T-helper 17 cell (primary cell): ENCODE results near the gene SLC46A3. TPM values are rescaled to one million over a fixed set of nuclear protein-coding genes. Genes with fewer than 3 reads are reported as not detected.
"Not testable (repeated sequence)": the region's sequence is repeated elsewhere in the genome, so short reads cannot be mapped to it uniquely, and the experiment has no call there.

ENCODE experiments used
- ATAC-seq: fragments of 150-1000 bp; cut with Tn5 transposase; 2 replicates; pipeline ENCODE4 v1.10.0; 2021; ENCODE audit warnings: mild to moderate bottlenecking, moderate library complexity
- DNase-seq, 3 donors: peaks; one replicate each; pipeline versions ENCODE4 v3.0.0 to v3.0.0-alpha.2; 2020 to 2021
- H3K9me3 ChIP-seq: one replicate; pipeline ENCODE4 v1.7.0; 2013; ENCODE audit warnings: low read length, mild to moderate bottlenecking; ENCODE audit not compliant: control insufficient read depth, poor library complexity, severe bottlenecking
- H3K27ac Mint-ChIP-seq: one replicate; pipeline ENCODE4 v1.8.0; 2022; ENCODE audit warnings: mild to moderate bottlenecking, moderate library complexity, mixed read lengths
- H3K27me3 Mint-ChIP-seq: one replicate; pipeline ENCODE4 v1.8.0; 2022; ENCODE audit warnings: mixed read lengths
- H3K36me3 Mint-ChIP-seq: one replicate; pipeline ENCODE4 v1.8.0; 2022; ENCODE audit warnings: low read depth, mixed read lengths
- H3K4me1 Mint-ChIP-seq: one replicate; pipeline ENCODE4 v1.8.0; 2022; ENCODE audit warnings: mild to moderate bottlenecking, mixed read lengths
- H3K4me3 Mint-ChIP-seq: one replicate; pipeline ENCODE4 v1.8.0; 2022; ENCODE audit warnings: mild to moderate bottlenecking, moderate library complexity, mixed read lengths
- total RNA-seq, 4 donors: library from RNA in 2 of 4; stranded (reverse) in 2 of 4; gene quantifications; one replicate each; pipeline ENCODE4 v1.2.3 and lab custom pipeline; 2022 to 2026

The SLC46A3 gene
- total RNA-seq, 2 donors from 2014 or later: 10.8 to 11.7 TPM

DNA sequence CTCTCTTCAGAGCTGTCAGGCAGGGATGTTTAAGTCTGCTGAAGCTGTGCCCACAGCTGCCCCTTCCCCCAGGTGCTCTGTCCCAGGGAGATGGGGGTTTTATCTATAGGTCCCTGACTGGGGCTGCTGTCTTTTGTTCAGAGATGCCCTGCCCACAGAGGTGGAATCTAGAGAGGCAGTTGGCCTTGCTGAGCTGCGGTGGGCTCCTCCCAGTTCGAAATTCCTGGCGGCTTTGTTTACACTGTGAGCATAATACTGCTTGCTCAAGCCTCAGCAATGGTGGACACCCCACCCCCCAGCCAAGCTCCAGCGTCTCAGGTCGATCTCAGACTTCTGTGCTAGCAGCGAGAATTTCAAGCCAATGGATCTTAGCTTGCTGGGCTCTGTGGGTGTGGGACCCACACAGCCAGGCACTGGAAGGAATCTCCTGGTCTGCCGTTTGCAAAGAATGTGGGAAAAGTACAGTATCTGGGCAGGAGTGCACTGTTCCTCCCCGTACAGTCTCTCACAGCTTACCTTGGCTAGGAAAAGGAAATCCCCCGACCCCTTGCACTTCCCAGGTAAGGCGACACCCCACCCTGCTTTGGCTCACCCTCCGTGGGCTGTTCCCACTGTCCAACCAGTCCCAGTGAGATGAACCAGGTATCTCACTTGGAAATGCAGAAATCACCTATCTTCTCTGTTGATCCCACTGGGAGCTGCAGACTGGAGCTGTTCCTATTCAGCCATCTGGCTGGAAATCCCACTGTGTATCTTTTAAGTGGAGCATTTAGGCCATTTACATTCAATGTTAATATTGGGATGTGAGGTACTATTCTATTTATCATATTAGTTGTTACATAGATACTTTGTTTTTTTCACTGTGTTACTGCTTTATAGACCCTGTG, 24.9 kb downstream of the SLC46A3 start:
- ATAC-seq, H3K9me3 ChIP-seq, H3K4me3 Mint-ChIP-seq, H3K36me3 Mint-ChIP-seq, H3K4me1 Mint-ChIP-seq, H3K27ac Mint-ChIP-seq, DNase-seq, H3K27me3 Mint-ChIP-seq: not testable (repeated sequence)

DNA sequence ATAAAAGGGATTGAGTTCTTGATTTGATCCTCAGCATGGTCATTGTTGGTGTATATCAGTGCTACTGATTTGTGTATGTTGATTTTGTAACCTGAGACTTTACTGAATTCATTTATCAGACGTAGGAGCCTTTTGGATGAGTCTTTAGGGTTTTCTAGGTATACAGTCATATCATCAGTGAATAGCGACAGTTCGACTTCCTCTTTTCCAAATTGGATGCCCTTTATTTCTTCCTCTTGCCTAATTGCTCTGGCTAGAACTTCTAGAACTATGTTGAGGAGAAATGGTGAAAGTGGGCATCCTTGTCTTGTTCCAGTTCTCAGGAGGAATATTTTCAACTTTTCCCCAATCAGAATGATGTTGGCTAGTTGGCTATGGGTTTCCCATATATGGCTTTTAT, 32.9 kb downstream of the SLC46A3 start:
- Mint-ChIP-seq H3K4me3 (no peak overlapping the region), H3K27me3 (no peaks in the 10 kb centered on the region), H3K4me1 (peaks cover 4% of the 10 kb centered on the region), H3K36me3 (no peaks in the 10 kb centered on the region), H3K27ac (no peak overlapping the region)
- DNase-seq (no peak), ATAC-seq (no peak)
- H3K9me3 ChIP-seq: no peaks in the 10 kb centered on the region

DNA sequence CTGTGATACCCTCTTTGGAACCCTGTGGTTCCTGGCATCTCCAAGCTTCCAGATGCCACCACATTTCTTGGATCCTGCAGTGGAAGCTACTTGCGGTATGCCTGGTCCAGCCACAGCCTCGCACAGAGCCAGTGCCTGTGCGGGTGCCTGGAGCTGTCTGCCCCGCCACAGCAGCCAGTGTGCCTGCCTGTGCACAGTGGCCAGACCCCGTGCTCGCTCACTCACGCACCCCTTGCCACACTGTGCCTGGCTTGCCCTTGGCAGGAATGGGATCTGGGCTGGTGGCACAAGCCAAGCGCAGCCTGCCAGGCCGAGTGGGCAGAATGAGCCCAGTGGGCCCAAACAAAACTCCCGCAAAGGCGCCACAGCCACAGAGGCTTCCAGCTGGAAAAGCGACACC, 33.7 kb downstream of the SLC46A3 start:
- H3K27ac Mint-ChIP-seq: no peak overlapping the region
- H3K9me3 ChIP-seq: no peaks in the 10 kb centered on the region
- H3K4me1 Mint-ChIP-seq: peaks cover 4% of the 10 kb centered on the region
- ATAC-seq: no peak
- no peak overlapping the region for H3K4me3 Mint-ChIP-seq
- no peaks in the 10 kb centered on the region for H3K36me3 Mint-ChIP-seq
- no peaks in the 10 kb centered on the region for H3K27me3 Mint-ChIP-seq
- DNase-seq: no peak

DNA sequence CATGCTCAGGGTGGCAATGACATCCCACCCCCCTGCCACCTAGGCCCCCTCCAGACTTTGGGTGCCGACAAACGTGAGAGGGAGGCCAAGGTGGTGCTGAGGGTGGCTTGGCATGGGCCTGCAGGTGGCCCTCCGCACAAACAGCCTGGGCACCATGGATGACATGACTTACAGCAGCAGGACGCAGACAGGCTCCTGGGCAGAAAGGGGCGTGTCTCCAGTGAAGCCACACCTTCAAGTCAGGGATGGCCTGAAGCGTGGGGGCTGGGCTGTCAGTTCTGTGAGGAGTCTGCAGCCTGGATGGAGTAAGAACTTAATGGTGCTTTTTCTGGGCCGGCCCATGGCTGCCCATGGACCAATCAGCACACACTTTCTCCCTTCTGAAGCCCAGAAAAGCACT, 34.5 kb downstream of the SLC46A3 start:
- no peak overlapping the region for H3K4me3 Mint-ChIP-seq
- no peak for ATAC-seq

DNA sequence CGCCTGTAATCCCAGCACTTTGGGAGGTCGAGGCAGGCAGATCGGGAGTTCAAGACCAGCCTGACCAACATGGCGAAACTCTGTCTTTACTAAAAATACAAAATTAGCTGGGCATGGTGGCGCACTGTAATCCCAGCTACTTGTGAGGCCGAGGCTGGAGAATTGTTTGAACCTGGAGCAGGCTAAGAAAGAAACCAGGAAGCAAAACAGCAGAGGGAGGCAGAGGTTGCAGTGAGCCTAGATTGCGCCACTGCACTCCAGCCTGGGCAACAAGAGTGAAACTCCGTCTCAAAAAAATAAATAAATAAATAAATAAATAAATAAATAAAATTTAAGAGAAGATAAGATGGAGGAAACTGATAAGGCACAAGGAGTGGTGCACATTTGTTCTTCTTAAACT, 35.6 kb downstream of the SLC46A3 start:
- H3K36me3 Mint-ChIP-seq, H3K27ac Mint-ChIP-seq, H3K4me3 Mint-ChIP-seq, ATAC-seq, H3K9me3 ChIP-seq, DNase-seq, H3K27me3 Mint-ChIP-seq, H3K4me1 Mint-ChIP-seq: not testable (repeated sequence)

More for the DNA sequence above, 34.5 kb downstream of the SLC46A3 start:
- DNase-seq: no peak
- H3K9me3 ChIP-seq: no peaks in the 10 kb centered on the region
- no peaks in the 10 kb centered on the region for H3K36me3 Mint-ChIP-seq
- no peaks in the 10 kb centered on the region for H3K27me3 Mint-ChIP-seq
- H3K4me1 Mint-ChIP-seq: peaks cover 4% of the 10 kb centered on the region
- no peak overlapping the region for H3K27ac Mint-ChIP-seq

DNA sequence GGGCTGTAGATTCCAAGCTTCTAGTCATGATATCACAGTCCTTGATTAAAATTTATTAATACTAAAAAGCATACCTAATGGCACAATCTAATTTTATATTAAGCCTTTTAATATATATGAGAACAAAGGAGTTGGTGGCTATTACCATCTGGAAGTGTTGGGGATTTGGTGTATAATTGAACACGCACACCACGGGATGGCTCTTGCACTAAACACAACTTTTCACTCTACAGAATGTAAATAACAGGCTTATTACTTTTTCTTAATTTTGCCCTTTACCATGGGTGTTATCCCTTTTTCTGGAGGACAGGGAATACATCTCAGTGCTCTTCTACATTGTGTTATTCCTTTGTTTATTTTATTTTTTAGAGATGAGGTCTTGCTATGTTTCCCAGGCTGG, 38.2 kb downstream of the SLC46A3 start:
- Mint-ChIP-seq H3K27ac (peak overlapping the region; percentile 21), H3K4me1 (peaks cover 6% of the 10 kb centered on the region), H3K36me3 (no peaks in the 10 kb centered on the region), H3K27me3 (no peaks in the 10 kb centered on the region), H3K4me3 (no peak overlapping the region)
- no peak for DNase-seq
- no peak for ATAC-seq
- no peaks in the 10 kb centered on the region for H3K9me3 ChIP-seq

DNA sequence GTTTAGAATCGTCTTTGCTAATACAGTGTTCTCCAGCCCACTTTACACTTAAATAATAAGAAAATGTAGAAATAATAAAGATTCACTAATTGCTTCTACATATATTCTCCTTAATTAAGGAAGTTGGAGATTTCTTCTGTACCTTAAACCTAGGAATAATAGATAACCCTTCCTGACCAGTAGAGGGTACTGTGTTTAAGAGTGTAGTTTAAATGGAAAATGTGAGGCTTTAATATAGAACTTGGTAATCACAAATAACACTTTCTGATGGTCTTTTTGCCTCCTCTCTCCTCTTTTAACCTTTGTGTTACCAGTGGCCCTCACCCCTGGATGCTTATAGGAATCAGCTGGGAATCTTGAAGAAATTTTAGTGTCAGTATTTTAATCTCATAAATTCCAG, 39.1 kb downstream of the SLC46A3 start:
- Mint-ChIP-seq H3K36me3 (no peaks in the 10 kb centered on the region), H3K4me1 (peaks cover 6% of the 10 kb centered on the region), H3K27me3 (no peaks in the 10 kb centered on the region), H3K27ac (peak overlapping the region; percentile 37), H3K4me3 (peak overlapping the region; percentile 31)
- no peak for DNase-seq
- no peak for ATAC-seq
- H3K9me3 ChIP-seq: no peaks in the 10 kb centered on the region

DNA sequence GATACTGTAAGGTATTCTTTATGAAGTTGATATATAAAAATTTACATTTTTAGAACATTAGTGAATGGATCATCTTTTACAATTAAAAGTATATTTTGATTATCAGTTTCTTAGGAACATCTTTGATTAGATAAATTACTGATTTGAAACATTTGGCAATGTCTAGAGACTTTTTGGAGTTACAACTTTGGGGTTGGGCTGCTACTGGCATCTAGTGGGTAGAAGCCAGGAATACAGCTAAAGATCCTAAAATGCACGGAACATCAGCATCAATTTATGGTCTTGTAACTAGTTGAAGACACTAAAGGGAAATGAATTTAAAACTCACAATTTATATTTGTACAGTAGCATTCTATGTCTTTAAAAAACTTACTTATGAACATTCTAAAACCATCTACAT, 40.0 kb downstream of the SLC46A3 start:
- Mint-ChIP-seq H3K4me1 (peaks cover 9% of the 10 kb centered on the region), H3K27ac (no peak overlapping the region), H3K4me3 (no peak overlapping the region), H3K27me3 (no peaks in the 10 kb centered on the region), H3K36me3 (peaks cover 2% of the 10 kb centered on the region)
- no peak for DNase-seq
- ATAC-seq: no peak
- no peaks in the 10 kb centered on the region for H3K9me3 ChIP-seq

DNA sequence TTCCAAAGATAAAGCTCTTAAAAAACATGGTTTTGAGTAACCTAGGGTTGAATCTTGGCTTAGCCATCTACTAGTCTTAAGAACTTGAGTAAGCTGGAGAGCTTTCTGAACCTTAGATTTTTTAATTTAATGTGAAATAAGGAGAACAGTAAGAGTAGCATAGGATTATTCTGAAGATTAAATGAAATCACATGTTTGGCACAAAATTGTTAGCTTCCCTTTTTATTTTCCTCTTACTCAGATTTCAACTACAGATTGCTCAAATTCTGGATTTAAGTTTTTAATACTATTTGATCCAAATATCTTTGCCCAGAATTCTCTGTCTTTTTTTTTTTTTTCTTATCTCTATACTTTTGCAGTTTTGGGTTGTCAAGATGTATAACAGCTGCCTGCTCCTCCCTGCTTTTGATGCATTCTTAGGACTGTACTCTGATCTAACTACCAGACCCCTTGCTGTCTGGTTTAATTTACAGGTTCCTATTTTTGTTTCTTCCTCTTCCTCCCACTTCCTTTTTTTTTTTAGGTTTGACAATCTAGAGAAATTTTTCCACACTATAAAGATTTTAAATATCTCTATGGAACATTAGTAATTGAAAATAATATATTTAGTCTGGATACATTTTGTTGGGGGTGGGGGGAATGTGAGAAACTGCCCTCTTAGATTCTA, 47.5 kb downstream of the SLC46A3 start:
- no peak overlapping the region for H3K4me3 Mint-ChIP-seq
- H3K4me1 Mint-ChIP-seq: peaks cover 16% of the 10 kb centered on the region
- H3K36me3 Mint-ChIP-seq: peaks cover 17% of the 10 kb centered on the region
- no peak for ATAC-seq
- DNase-seq: no peak
- no peaks in the 10 kb centered on the region for H3K9me3 ChIP-seq
- H3K27ac Mint-ChIP-seq: no peak overlapping the region
- H3K27me3 Mint-ChIP-seq: no peaks in the 10 kb centered on the region

DNA sequence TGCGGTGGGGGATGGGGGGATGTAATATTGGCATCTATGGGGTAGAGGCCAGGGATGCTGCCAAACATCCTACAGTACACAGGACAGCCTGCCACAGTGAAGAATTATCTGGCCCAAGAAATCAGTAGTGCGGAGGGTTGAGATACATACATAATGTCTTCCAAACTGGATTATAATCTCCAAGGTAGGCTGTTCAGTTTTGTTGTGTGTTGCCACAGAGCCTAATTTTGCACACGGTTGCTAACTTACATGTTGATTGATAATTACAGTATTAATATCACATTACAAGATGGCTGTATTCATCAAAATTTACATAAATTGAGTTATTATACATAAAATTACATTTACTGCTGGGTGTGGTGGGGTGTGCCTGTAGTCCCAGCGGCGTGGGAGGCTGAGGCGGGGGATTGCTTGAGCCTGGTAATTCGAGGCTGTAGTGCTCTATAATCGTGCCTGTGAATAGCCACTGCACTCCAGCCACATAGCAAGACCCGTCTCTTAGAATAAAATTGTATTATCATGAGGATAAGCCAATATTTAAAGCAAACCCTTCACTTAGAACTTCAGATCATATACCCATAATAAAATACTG, 51.8 kb downstream of the SLC46A3 start:
- Mint-ChIP-seq H3K4me1 (peaks cover 30% of the 10 kb centered on the region), H3K36me3 (peaks cover 23% of the 10 kb centered on the region), H3K4me3 (no peak overlapping the region), H3K27me3 (no peaks in the 10 kb centered on the region), H3K27ac (no peak overlapping the region)
- no peaks in the 10 kb centered on the region for H3K9me3 ChIP-seq
- no peak for ATAC-seq
- DNase-seq: no peak

DNA sequence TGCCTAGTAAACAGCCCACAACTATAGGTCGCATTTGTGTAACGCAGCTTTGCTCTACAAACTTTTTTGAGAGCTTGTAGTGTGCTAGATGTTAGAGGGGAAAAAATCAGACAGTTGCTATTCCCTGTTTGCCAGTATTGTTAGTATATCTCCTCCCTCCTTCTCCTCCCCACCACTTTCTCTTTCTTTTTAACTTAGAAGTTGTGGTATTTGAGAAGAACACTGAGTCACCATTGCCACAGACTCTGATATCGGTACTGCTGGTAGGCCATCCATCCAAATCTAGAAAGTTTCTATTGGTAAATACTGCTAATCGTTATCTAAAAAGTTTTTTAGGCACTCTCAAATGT, 59.2 kb downstream of the SLC46A3 start:
- DNase-seq (no peak), ATAC-seq (peak; percentile 56)
- H3K36me3 Mint-ChIP-seq: peaks cover 7% of the 10 kb centered on the region
- H3K27ac Mint-ChIP-seq: peak overlapping the region; percentile 97
- peaks cover 57% of the 10 kb centered on the region for H3K4me1 Mint-ChIP-seq
- no peaks in the 10 kb centered on the region for H3K9me3 ChIP-seq
- no peaks in the 10 kb centered on the region for H3K27me3 Mint-ChIP-seq
- peak overlapping the region; percentile 94 for H3K4me3 Mint-ChIP-seq

DNA sequence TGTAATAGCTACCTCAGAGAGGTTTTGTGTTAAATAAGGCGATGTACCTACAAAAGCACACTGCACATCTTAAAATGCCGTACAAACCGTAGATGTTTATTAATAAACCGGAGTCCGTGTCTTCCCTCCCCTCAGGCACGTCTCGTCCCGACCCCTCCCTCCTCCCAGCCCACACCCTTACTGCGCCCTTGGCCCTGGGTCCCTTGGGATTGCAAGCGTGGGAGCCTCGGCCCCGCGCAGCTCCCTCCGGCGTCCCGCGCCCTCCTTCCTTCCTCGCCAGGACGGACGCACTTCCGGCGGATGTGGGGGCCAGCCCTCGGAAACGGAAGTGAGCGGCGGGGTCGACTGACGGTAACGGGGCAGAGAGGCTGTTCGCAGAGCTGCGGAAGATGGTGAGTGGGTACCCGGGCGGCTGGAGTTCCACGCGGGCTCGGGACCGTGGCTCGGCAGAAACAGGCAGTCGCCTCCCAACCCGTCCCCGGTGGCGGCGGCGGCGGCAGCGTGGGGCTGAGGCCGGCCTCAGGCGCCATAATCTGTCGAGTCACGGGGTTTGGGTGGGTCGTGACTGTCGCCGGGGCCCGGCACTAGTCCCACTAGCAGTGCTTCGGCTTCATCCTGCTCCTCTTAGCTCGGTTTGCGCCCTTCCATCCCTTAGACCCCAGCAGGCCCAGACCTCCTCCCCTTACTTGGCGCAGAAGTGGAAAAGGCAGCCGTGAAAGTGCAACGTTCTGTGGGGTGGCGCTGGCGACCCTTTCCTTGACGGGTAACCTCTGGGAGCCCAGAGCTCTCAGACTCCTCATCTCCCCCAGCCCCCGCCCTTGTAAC, 59.8 kb downstream of the SLC46A3 start, which contains the start of gene POMP:
Gene POMP, plus strand, starts transcription at position 335 of the 825 bp plus-strand sequence. Its CDS starts 55 bp downstream, at position 390.
- H3K27me3 Mint-ChIP-seq: no peaks in the 10 kb centered on the region
- peak within 1 kb of the TSS; percentile 94 for H3K4me3 Mint-ChIP-seq
- H3K9me3 ChIP-seq: no peaks in the 10 kb centered on the region
- peaks cover 57% of the 10 kb centered on the region for H3K4me1 Mint-ChIP-seq
- ATAC-seq (peak; percentile 91), DNase-seq (peak; percentile 84 to 85 (median 85))
- peaks cover 6% of the 10 kb centered on the region for H3K36me3 Mint-ChIP-seq
- H3K27ac Mint-ChIP-seq: peak within 1 kb of the TSS; percentile 97

DNA sequence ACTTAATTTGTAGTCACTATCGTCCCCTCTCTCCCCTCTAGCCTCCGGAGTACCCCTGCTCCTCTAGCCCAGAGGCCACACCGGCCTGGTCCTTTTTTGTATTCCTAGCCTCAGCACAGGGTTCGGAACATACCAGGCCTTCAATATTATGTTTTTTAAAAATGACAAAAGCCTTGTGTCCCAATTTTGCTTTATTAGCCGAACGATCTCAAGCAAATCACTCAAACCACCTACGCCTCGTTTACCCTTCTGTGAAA, 60.3 kb downstream of the SLC46A3 start:
- no peak for DNase-seq
- peaks cover 6% of the 10 kb centered on the region for H3K36me3 Mint-ChIP-seq
- H3K4me3 Mint-ChIP-seq: peak overlapping the region; percentile 94
- peak; percentile 2 for ATAC-seq
- peak overlapping the region; percentile 97 for H3K27ac Mint-ChIP-seq
- H3K27me3 Mint-ChIP-seq: no peaks in the 10 kb centered on the region
- no peaks in the 10 kb centered on the region for H3K9me3 ChIP-seq
- H3K4me1 Mint-ChIP-seq: peaks cover 57% of the 10 kb centered on the region
